Measurements from ENCODE around the gene CRYGB.
"Not testable (repeated sequence)": the region's sequence is repeated elsewhere in the genome, so short reads cannot be mapped to it uniquely, and the experiment has no call there.

Gene CRYGB

DNA sequence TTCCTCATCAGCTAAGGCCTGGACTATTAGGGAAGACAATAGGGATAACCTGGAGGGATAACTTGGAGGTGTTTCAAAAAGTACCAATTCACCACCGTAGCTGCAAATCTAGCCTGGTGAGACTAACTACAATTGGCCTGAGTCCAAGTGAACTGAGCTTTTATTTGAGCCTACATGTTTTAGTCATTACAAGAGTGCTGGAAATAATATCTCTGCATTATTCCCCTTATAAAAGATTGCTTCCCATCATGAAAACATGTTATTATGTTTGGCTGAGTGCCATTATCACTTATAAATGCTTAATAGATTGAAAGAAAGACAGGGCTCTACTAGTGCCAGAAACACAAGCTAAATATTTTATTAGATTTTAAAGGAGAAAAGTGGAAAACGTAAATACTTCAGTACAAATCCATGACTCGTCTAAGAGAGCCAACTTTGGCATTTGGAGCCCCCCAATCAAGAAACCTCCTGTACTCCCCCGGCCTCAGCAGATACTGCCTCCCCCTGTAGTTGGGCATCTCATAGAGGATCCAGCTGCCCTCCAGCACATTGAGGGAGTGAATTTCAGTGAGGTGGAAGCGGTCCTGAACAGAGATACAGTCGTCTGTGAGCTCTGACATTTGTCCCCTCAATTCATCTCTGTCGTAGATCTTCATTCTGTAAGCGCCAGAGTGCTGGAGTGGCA lies 3.6 kb downstream of the CRYGB start:
- DNase-seq (ENCODE audit: low spot score in 2 of 2) = no peak
- in situ Hi-C loops (cut with MboI; ENCODE audit: low sequenced_read_pairs) = no loop called here

GRCh38 chr2:208139447-208139846 lies 6.5 kb downstream of the CRYGB start:
- in situ Hi-C loops (cut with MboI; ENCODE audit: low sequenced_read_pairs) = no loop called here
- DNase-seq (ENCODE audit: low spot score in 2 of 2) = no peak
- no peaks in the 10 kb centered on the region for H3K27me3 ChIP-seq (ENCODE audit: low read depth)

More for the DNA sequence above, 3.6 kb downstream of the CRYGB start:
- no peaks in the 10 kb centered on the region for H3K4me1 ChIP-seq
- H3K27me3 ChIP-seq (ENCODE audit: low read depth) = no peaks in the 10 kb centered on the region
- no peak overlapping the region for H3K4me3 ChIP-seq
- H3K9me3 ChIP-seq = 0 out of 2 replicates have a peak, but pooled peaks cover 2% of the 10 kb centered on the region
- H3K36me3 ChIP-seq (replicated peaks) = no peaks in the 10 kb centered on the region

DNA sequence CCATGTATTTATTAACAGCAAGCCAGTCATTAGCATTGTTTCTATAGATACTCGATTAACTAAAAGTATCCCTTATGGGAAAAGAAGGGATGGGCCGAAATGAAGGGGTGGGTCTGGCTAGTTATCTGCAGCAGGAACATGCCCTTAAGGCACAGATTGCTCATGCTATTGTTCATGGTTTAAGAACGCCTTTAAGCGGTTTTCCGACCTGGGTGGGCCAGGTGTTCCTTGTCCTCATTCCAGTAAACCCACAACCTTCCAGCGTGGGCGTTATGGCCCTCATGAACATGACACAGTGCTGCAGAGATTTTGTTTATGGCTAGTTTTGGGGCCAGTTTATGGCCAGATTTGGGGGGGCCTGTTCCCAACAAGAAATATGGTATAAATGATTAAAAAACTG lies 7.6 kb downstream of the CRYGB start:
- DNase-seq (ENCODE audit: low spot score in 2 of 2); H3K27me3 ChIP-seq (ENCODE audit: low read depth); H3K4me3 ChIP-seq; H3K36me3 ChIP-seq (replicated peaks); H3K4me1 ChIP-seq; H3K9me3 ChIP-seq; in situ Hi-C loops (cut with MboI; ENCODE audit: low sequenced_read_pairs): not testable (repeated sequence)

More at GRCh38 chr2:208139447-208139846, 6.5 kb downstream of the CRYGB start:
- Histone ChIP-seq H3K4me1 (no peaks in the 10 kb centered on the region), H3K36me3 (replicated peaks) (no peaks in the 10 kb centered on the region), H3K9me3 (0 out of 2 replicates have a peak, but pooled peaks cover 2% of the 10 kb centered on the region), H3K4me3 (no peak overlapping the region)

GRCh38 chr2:208136716-208137094 lies 9.3 kb downstream of the CRYGB start:
- in situ Hi-C loops (cut with MboI; ENCODE audit: low sequenced_read_pairs) = no loop called here

GRCh38 chr2:208135794-208136715 lies 9.9 kb downstream of the CRYGB start:
- Histone ChIP-seq H3K9me3 (0 out of 2 replicates have a peak, but pooled peaks cover 2% of the 10 kb centered on the region), H3K4me3 (no peak overlapping the region), H3K27me3 (ENCODE audit: low read depth) (no peaks in the 10 kb centered on the region), H3K36me3 (replicated peaks) (no peaks in the 10 kb centered on the region), H3K4me1 (no peaks in the 10 kb centered on the region)
- no peak for DNase-seq (ENCODE audit: low spot score in 2 of 2)
- in situ Hi-C loops (cut with MboI; ENCODE audit: low sequenced_read_pairs) = no loop called here

More at GRCh38 chr2:208136716-208137094, 9.3 kb downstream of the CRYGB start:
- Histone ChIP-seq H3K36me3 (replicated peaks) (no peaks in the 10 kb centered on the region), H3K9me3 (0 out of 2 replicates have a peak, but pooled peaks cover 2% of the 10 kb centered on the region), H3K27me3 (ENCODE audit: low read depth) (no peaks in the 10 kb centered on the region), H3K4me1 (no peaks in the 10 kb centered on the region), H3K4me3 (no peak overlapping the region)
- no peak for DNase-seq (ENCODE audit: low spot score in 2 of 2)

DNA sequence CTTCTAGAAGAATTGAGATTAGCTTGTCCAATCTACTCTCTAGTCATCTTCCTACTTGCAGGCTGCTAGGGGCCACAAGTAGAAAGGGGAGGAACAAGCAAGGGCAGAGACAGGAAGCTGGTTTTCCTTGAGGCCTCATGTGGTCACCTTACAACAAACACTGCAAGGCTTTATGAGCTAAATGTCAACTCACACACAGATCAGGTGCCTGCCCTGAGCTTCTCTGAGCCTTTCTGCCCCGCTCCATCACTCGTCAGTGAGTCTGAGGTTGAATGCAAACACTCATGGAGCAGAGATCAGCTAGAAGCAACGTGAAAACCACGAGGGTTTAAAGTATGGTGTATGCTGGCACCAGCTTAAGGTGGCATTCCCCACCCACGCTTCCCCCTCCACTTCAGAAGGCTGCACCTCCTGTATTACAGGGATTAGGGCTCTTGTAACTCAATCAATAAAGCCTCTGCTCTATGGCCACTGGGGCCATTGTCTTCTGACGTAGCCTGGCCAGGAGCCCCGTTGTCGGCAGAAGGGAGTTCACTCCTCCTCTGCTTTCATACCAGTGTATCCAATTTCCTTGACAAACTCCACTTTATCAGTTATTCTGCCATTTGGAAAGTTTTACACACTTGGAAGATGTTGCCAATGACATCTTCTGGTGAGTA lies 10.9 kb downstream of the CRYGB start:
- DNase-seq (ENCODE audit: low spot score in 2 of 2) = no peak
- in situ Hi-C loops (cut with MboI; ENCODE audit: low sequenced_read_pairs) = no loop called here
- no peak overlapping the region for H3K4me3 ChIP-seq
- H3K4me1 ChIP-seq = no peaks in the 10 kb centered on the region
- H3K9me3 ChIP-seq = 0 out of 2 replicates have a peak, but pooled peaks cover 2% of the 10 kb centered on the region
- H3K36me3 ChIP-seq (replicated peaks) = no peaks in the 10 kb centered on the region
- H3K27me3 ChIP-seq (ENCODE audit: low read depth) = no peaks in the 10 kb centered on the region

- Histone ChIP-seq H3K9me3 (no peaks in the 10 kb centered on the region), H3K4me3 (no peak overlapping the region), H3K36me3 (replicated peaks) (no peaks in the 10 kb centered on the region), H3K4me1 (no peaks in the 10 kb centered on the region), H3K27me3 (ENCODE audit: low read depth) (no peaks in the 10 kb centered on the region)
- DNase-seq (ENCODE audit: low spot score in 2 of 2) = no peak
- in situ Hi-C loops (cut with MboI; ENCODE audit: low sequenced_read_pairs) = no loop called here
These were observed 15.2 kb downstream of the CRYGB start for GRCh38 chr2:208130712-208131110.

- Histone ChIP-seq H3K4me1 (no peaks in the 10 kb centered on the region), H3K36me3 (replicated peaks) (no peaks in the 10 kb centered on the region), H3K4me3 (no peak within 1 kb of the TSS), H3K27me3 (ENCODE audit: low read depth) (no peaks in the 10 kb centered on the region), H3K9me3 (no peaks in the 10 kb centered on the region)
- DNase-seq (ENCODE audit: low spot score in 2 of 2) = no peak
- in situ Hi-C loops (cut with MboI; ENCODE audit: low sequenced_read_pairs) = no loop called here
These were observed 15.9 kb downstream of the CRYGB start, which contains the start of gene CRYGC for GRCh38 chr2:208129744-208130711. TSS of gene CRYGC (minus strand) at chr2:208129828. CDS start at chr2:208129792, 36 bp downstream.

GRCh38 chr2:208128136-208128535 lies 17.8 kb downstream of the CRYGB start:
- in situ Hi-C loops (cut with MboI; ENCODE audit: low sequenced_read_pairs) = no loop called here
- Histone ChIP-seq H3K36me3 (replicated peaks) (no peaks in the 10 kb centered on the region), H3K4me1 (peaks cover 11% of the 10 kb centered on the region), H3K27me3 (ENCODE audit: low read depth) (no peaks in the 10 kb centered on the region), H3K4me3 (no peak overlapping the region), H3K9me3 (no peaks in the 10 kb centered on the region)
- no peak for DNase-seq (ENCODE audit: low spot score in 2 of 2)

DNA sequence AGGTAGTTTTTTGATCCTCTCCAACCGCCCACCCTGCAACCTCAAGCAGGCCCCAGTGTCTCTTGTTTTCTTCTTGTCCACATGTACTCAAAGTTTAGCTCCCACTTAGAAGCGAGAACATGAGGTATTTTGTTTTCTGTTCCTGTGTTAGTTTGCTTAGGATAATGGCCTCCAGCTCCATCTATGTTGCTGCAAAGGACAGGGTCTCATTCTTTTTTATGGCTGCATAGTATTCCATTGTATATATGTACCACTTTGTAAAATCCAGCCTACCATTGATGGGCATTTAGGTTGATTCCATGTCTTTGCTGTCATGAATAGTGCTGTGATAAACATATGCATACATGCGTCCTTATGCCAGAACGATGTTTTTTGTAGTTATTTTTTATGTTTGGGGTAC lies 18.9 kb downstream of the CRYGB start:
- in situ Hi-C loops (cut with MboI; ENCODE audit: low sequenced_read_pairs) = no loop called here
- no peak for DNase-seq (ENCODE audit: low spot score in 2 of 2)
- H3K36me3 ChIP-seq (replicated peaks) = no peaks in the 10 kb centered on the region
- no peaks in the 10 kb centered on the region for H3K9me3 ChIP-seq
- no peaks in the 10 kb centered on the region for H3K27me3 ChIP-seq (ENCODE audit: low read depth)
- H3K4me1 ChIP-seq = peaks cover 11% of the 10 kb centered on the region
- H3K4me3 ChIP-seq = no peak overlapping the region

GRCh38 chr2:208125251-208125650 lies 20.7 kb downstream of the CRYGB start:
- DNase-seq (ENCODE audit: low spot score in 2 of 2) = peak in 1 of 2 experiments; percentile 20
- H3K27me3 ChIP-seq (ENCODE audit: low read depth) = no peaks in the 10 kb centered on the region
- H3K36me3 ChIP-seq (replicated peaks) = no peaks in the 10 kb centered on the region
- no peaks in the 10 kb centered on the region for H3K9me3 ChIP-seq
- H3K4me3 ChIP-seq = no peak overlapping the region
- peaks cover 11% of the 10 kb centered on the region for H3K4me1 ChIP-seq
- in situ Hi-C loops (cut with MboI; ENCODE audit: low sequenced_read_pairs) = no loop called here

DNA sequence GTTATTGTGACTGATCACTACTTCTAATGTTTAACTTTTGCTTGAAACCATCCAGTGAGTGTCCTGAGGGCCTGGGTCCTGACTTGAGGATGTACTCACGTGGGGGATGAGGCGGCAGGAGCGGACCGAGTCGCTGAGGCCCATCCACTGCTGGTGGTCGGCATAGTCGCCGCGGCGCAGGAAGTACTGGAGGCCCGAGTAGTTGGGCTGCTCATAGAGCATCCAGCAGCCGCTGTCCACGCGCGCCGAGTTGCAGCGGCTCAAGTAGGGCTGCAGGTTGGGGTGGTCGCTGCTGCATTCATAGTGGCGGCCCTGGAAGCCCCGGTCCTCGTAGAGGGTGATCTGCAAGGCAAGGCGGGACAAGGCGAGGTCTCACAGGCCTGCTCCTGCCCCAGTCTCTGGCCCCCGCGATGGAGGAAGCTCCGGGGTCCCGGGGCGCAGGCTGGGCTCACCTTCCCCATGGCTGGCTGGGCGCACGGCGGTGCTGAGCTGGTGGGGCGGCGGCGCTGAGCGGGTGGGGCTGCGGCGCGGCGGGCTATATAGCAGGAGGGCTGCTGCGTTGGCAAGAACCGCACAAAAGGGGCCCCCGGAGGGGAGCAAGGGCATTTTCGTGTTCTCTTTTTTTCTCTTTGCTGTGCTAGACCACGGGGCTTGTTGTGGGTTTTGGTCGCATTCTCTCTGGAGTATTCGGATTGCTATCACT lies 21.8 kb downstream of the CRYGB start, which contains the start of gene CRYGD:
Gene CRYGD, minus strand, starts transcription at position 512 of the 703 bp plus-strand sequence. Its CDS starts 51 bp downstream, at position 461.
- not testable (repeated sequence) for H3K36me3 ChIP-seq (replicated peaks)
- peak; percentile 19 to 59 for DNase-seq (ENCODE audit: low spot score in 2 of 2)
- peak within 1 kb of the TSS; percentile 21 for H3K4me3 ChIP-seq

More for the DNA sequence above, 21.8 kb downstream of the CRYGB start, which contains the start of gene CRYGD:
- in situ Hi-C loops (cut with MboI; ENCODE audit: low sequenced_read_pairs); H3K27me3 ChIP-seq (ENCODE audit: low read depth); H3K9me3 ChIP-seq: not testable (repeated sequence)
- peaks cover 11% of the 10 kb centered on the region for H3K4me1 ChIP-seq
